ENCODE results near the gene CCDC40. TPM values are rescaled to one million over a fixed set of nuclear protein-coding genes. Genes with fewer than 3 reads are reported as not detected.

Gene CCDC40
- total RNA-seq, 4 donors from 2014 or later: 2.8 to 54.5 (median 7.8) TPM

- Histone ChIP-seq H3K27me3 (no peaks in the 10 kb centered on the region), H3K9me3 (no peaks in the 10 kb centered on the region), H3K27ac (no peak overlapping the region), H3K4me3 (no peak overlapping the region), H3K4me1 (no peaks in the 10 kb centered on the region), H3K36me3 (no peaks in the 10 kb centered on the region)
- DNase-seq: peak in 1 of 3 donors; percentile 38
- no peak for TF ChIP-seq POLR2A (IDR thresholded peaks at IDR 0.05)
- TF ChIP-seq, protein P1, sequence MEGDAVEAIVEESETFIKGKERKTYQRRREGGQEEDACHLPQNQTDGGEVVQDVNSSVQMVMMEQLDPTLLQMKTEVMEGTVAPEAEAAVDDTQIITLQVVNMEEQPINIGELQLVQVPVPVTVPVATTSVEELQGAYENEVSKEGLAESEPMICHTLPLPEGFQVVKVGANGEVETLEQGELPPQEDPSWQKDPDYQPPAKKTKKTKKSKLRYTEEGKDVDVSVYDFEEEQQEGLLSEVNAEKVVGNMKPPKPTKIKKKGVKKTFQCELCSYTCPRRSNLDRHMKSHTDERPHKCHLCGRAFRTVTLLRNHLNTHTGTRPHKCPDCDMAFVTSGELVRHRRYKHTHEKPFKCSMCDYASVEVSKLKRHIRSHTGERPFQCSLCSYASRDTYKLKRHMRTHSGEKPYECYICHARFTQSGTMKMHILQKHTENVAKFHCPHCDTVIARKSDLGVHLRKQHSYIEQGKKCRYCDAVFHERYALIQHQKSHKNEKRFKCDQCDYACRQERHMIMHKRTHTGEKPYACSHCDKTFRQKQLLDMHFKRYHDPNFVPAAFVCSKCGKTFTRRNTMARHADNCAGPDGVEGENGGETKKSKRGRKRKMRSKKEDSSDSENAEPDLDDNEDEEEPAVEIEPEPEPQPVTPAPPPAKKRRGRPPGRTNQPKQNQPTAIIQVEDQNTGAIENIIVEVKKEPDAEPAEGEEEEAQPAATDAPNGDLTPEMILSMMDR (IDR thresholded peaks at IDR 0.05): no peak
These were observed 85.7 kb downstream of the CCDC40 start for GRCh38 chr17:80122026-80122575.

GRCh38 chr17:80122926-80123505 lies 86.6 kb downstream of the CCDC40 start:
- Histone ChIP-seq H3K9me3 (no peaks in the 10 kb centered on the region), H3K36me3 (no peaks in the 10 kb centered on the region), H3K27ac (no peak overlapping the region), H3K27me3 (no peaks in the 10 kb centered on the region), H3K4me1 (no peaks in the 10 kb centered on the region), H3K4me3 (no peak overlapping the region)
- TF ChIP-seq, protein P1 (IDR thresholded peaks at IDR 0.05): no peak
- no peak for TF ChIP-seq POLR2A (IDR thresholded peaks at IDR 0.05)
- DNase-seq: no peak

GRCh38 chr17:80123791-80124190 lies 87.3 kb downstream of the CCDC40 start:
- Histone ChIP-seq H3K4me1 (no peaks in the 10 kb centered on the region), H3K4me3 (no peak overlapping the region), H3K9me3 (no peaks in the 10 kb centered on the region), H3K27ac (no peak overlapping the region), H3K36me3 (no peaks in the 10 kb centered on the region), H3K27me3 (no peaks in the 10 kb centered on the region)
- DNase-seq: no peak
- TF ChIP-seq, protein P1 (IDR thresholded peaks at IDR 0.05): no peak
- no peak for TF ChIP-seq POLR2A (IDR thresholded peaks at IDR 0.05)

DNA sequence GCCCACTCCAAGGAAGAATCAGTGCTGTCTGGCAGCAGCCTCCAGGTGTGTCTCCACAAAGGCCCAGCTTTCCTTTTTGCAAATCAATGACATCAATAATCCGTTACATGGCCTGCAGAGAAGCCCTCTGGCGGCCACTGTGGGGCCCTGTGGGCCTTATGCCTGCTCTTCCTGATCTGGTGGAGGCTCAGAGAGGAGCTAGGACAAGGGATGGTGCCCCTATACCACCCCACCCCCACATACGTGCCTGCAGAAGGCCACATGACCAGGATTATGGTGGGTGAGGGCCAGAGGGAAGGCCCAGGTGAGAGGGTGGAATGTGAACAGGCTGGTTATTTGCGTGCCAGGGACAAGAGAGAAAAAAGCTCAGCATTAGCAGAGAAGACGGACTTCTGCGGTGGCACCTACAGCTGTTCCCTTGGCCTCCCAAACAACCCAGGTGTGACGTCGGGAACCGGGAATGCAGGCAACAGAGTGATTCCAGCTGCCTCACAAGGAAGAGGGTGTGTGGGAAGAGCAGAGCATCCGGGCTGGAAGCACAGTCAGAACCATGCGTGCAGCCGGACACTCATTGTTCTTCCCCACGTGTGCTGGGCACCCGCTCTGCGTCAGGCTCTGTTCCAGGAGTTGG lies 88.0 kb downstream of the CCDC40 start:
- Histone ChIP-seq H3K27ac (no peak overlapping the region), H3K27me3 (no peaks in the 10 kb centered on the region), H3K4me3 (no peak overlapping the region), H3K4me1 (no peaks in the 10 kb centered on the region), H3K36me3 (no peaks in the 10 kb centered on the region), H3K9me3 (no peaks in the 10 kb centered on the region)
- DNase-seq: peak in 1 of 3 donors; percentile 41
- no peak for TF ChIP-seq POLR2A (IDR thresholded peaks at IDR 0.05)
- TF ChIP-seq, protein P1 (IDR thresholded peaks at IDR 0.05): peak in 4 of 6 experiments; percentile 9 to 40 (median 32)

DNA sequence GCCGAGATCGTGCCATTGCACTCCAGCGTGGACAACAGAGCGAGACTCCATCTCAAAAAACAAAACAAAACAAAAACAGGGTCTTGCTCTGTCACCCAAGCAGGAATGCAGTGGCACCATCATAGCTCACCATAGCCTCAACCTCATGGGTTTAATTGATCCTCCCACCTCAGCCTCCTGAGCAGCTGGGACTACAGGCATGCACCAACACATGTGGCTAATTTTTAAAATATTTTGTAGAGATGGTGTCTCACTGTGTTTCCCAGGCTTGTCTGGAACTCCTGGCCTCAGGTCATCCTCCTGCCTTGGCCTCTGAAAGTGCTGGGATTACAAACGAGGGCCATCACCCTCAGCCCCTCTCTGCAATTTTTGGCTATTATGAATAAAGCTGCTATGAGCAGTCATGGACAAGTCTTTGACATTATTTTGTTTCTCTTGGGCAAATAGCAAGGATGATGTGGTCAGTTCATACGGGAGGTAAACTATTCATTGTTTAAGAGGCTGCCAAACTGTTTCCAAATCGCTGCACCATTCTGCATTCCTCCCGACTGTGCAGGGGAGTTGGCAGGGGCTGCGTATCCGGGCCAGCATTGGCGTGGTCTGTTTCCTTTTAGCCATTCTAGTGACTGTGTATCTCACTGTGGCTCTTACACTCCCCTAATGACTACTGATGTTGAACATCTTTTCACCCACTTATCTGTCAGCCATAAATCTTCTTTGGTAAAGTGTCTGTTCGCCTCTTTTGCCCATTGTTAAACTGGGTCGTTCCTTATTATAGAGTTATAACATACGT lies 89.4 kb downstream of the CCDC40 start:
- Histone ChIP-seq H3K27ac (no peak overlapping the region), H3K4me1 (no peaks in the 10 kb centered on the region), H3K27me3 (no peaks in the 10 kb centered on the region), H3K36me3 (no peaks in the 10 kb centered on the region), H3K9me3 (no peaks in the 10 kb centered on the region), H3K4me3 (no peak overlapping the region)
- DNase-seq: no peak
- TF ChIP-seq, protein P1 (IDR thresholded peaks at IDR 0.05): no peak
- TF ChIP-seq POLR2A (IDR thresholded peaks at IDR 0.05): no peak

Data from Peyer's patch (tissue), 4 donors.